NCI-H2171 (cell line): ENCODE data around the gene NOP56.
A peak's percentile ranks its signal among the peaks of the same experiment; 100 is the strongest.
"Not testable (repeated sequence)": the region's sequence is repeated elsewhere in the genome, so short reads cannot be mapped to it uniquely, and the experiment has no call there.

ENCODE experiments used
- DNase-seq: peaks from one replicate; lab custom pipeline; 2025; lab: John Stamatoyannopoulos, UW

NOP56 gene

GRCh38 chr20:2643708-2644107, 8.7 kb upstream of the NOP56 start:
- DNase-seq = no peak

DNA sequence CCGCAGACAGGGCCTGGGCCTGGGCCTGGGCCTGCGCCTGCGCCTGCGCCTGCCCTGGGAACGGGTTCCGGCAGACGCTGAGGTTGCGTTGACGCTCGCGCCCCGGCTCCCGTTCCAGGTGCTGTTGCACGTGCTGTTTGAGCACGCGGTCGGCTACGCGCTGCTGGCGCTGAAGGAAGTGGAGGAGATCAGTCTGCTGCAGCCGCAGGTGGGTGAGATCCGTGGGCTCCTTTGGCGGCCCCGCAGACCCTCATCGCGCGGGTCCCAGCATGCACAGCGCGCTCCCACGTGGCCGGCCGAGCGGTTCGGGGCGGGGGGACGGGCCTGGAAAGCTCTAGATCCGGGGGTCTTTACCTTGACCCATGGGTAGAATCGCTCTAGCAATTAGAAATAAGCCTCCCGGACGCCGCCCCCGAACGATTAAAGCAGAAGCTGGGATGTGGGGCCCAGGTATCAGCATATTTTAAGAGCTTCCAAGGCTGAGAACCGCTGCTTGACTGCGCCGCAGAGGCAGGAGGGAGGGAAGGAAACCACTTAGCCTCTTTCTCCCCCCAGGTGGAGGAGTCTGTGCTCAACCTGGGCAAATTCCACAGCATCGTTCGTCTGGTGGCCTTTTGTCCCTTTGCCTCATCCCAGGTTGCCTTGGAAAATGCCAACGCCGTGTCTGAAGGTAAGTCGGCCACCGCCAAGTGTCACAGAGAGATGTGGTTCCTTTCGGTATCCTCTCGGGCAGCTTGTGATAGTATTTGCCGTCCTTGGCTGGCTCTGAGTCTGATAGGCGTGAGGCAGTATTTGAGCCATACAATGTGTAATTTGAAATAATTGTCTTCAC, 508 bp downstream of the NOP56 start:
- peak; percentile 48 for DNase-seq

GRCh38 chr20:2653556-2654383, 1.3 kb downstream of the NOP56 start:
- DNase-seq = no peak

DNA sequence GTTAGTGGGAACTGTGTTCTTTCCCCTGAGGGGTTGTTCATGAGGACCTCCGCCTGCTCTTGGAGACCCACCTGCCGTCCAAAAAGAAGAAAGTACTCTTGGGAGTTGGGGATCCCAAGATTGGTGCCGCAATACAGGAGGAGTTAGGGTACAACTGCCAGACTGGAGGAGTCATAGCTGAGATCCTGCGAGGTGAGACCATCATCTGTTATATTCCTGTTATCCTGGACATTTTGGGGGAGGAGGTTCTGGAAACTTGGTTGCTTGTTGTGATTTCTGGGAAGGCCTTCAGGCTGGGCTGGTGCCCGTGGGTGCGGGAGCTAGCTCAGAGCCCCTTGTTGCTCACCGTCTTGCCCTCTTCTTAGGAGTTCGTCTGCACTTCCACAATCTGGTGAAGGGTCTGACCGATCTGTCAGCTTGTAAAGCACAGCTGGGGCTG, 2.0 kb downstream of the NOP56 start:
- no peak for DNase-seq

- no peak for DNase-seq
Measured at GRCh38 chr20:2654831-2655230, 2.4 kb downstream of the NOP56 start.

- DNase-seq = no peak
Measured at GRCh38 chr20:2655331-2656116, 3.1 kb downstream of the NOP56 start.

DNA sequence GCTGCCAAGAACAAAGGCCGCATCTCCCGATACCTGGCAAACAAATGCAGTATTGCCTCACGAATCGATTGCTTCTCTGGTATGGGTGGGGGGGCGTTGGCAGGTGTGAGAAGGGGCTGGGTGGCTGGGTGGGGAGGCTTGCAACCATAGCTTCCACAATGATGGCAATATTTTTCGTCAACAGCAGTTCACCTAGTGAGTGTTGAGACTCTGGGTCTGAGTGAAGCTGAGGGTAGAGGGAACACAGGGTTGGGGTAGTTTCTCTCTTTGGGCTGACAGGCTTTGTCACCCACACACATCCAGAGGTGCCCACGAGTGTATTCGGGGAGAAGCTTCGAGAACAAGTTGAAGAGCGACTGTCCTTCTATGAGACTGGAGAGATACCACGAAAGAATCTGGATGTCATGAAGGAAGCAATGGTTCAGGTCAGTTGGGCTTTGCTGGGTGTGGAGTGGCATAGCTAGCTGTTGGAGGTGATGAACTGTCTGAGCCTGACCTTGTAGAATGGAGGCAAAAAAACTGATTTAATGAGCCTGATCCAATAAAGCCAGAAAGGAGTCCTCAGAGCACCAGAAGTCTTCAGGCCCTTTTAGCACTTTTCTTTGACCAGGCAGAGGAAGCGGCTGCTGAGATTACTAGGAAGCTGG, 4.2 kb downstream of the NOP56 start:
- DNase-seq = no peak

GRCh38 chr20:2657241-2657640, 4.8 kb downstream of the NOP56 start:
- DNase-seq = no peak

GRCh38 chr20:2657674-2658073, 5.2 kb downstream of the NOP56 start:
- no peak for DNase-seq

DNA sequence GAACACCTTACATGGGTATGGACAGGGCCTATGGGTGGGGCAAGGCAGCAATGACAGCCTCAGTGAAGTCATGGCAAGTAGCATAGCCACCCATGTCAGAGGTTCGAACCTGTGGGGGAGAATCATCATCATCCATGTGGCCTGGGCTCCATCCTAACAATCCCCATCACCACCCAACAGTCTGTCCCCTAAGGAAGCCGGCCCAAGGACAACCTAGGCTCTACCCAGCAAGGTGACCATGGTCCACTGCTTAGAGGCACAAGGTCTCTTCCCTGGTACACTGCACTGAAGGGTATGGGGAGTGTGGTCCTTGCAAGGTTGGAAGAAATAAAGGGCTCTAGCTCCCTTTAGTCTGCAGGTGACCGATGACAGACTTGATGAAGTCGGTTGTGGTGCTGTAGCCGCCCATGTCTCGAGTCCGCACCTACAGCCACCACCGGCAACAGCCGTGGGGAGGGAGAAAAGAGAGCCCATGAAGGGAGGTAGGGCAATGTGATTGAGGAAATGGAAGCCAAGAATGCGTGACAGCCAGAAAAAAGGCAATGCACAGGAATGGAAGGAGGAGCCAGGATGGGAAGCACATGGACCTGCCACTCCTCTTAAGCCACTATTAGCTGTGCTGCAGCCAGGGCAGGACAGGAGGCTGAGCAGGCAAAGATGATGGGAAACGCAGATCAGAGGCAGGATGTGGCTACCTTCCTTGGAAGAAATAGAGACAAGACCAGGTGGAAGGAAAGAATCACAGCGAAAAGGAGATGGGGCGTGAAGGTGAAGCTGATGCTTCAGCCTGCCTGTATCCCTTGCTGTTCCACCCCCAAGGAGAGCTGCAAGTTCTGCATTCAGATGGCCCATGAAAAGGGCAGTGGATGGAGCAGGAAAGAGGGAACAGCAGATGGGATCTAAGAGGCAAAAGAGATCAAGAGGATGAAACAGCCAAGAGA, 6.3 kb downstream of the NOP56 start:
- no peak for DNase-seq

DNA sequence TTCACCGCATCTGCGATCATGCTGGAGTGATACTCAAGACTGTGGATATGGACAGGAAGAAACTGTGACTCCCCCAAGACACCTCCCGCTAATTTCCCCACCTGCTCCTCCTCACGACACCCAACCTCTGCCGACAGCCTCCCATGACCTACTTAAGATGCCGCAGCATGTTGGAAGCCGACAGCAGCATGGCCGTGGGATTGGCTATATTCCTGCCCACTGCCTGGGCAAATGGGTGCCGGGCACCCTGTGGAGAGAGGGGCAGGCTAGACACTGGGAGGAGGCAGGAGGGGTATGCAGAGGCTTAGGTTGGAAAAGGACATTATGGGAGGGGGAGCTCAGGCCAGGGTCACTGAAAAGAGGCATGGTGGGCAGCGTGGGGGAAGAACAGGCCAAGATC, 7.1 kb downstream of the NOP56 start:
- no peak for DNase-seq

DNA sequence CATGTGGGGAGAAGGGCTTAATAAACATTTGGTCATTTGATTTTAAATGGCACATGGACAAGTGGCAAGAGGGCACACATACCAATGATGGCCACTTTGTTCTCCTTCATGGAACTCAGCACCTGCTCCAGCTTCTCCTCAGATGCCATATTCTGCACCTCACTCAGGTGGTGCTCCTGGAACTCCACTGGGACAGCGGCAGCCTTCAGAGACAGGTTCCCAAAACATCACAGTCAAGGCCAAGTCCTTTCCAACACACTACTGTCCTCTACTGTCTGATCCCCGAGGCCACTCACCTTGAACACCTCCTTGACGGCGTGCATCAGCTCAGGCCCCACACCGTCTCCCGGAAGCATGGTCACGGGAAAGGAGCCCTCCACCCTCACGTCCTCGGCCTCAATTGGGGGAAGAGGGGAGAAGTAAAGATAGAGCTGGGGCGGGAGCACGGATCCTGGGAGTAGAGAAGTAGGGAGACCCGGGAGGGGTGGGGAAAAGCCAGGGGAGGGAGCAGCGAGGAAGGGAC, 11.0 kb downstream of the NOP56 start:
- no peak for DNase-seq

- peak; percentile 95 for DNase-seq
Measured at GRCh38 chr20:2663887-2664719, 11.7 kb downstream of the NOP56 start, which contains the start of gene IDH3B. TSS of gene IDH3B (minus strand) at chr20:2664216. CDS start at chr20:2664188, 28 bp downstream.

- no peak for DNase-seq
Measured at GRCh38 chr20:2671977-2672376, 19.5 kb downstream of the NOP56 start.

- DNase-seq = no peak
Measured at GRCh38 chr20:2672446-2672845, 20.0 kb downstream of the NOP56 start.

GRCh38 chr20:2673453-2673852, 21.0 kb downstream of the NOP56 start:
- no peak for DNase-seq

DNA sequence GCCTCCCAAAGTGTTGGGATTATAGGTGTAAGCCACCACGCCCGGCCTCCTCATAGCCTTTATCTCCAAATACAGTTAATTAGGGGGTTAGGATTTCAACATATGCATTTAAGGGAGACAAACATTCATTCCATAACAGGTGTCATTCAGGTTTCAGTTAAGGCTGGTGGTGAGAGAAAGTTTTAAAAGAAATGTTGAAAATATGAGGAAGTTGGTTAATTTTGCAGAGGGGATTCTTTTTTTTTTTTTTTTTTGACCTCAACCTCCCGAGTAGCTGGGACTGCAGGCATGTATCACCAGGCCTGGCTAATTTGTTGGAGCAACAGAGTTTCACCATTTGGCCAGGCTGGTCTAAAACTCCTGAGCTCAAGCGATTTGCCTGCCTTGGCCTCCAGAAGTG, 27.6 kb downstream of the NOP56 start:
- no peak for DNase-seq

GRCh38 chr20:2682040-2682439, 29.6 kb downstream of the NOP56 start:
- DNase-seq = not testable (repeated sequence)

GRCh38 chr20:2684817-2685216, 32.4 kb downstream of the NOP56 start:
- DNase-seq = not testable (repeated sequence)
